HUES48 (cell line): Measurements from ENCODE around the gene AFAP1.

Experiments used
- H3K27ac ChIP-seq: one replicate; pipeline ENCODE4 v1.7.0; 2013; ENCODE audit warnings: low read depth, low read length, inconsistent platforms
- H3K27me3 ChIP-seq: 2 replicates; pipeline ENCODE4 v1.6.1; 2013; ENCODE audit warnings: mild to moderate bottlenecking, low read length; ENCODE audit not compliant: control insufficient read depth, insufficient read depth
- H3K36me3 ChIP-seq: 2 replicates; pipeline ENCODE4 v1.6.1; 2013; ENCODE audit warnings: low read length; ENCODE audit not compliant: control insufficient read depth, insufficient read depth
- H3K4me1 ChIP-seq: 2 replicates; pipeline ENCODE4 v1.6.1; 2013; ENCODE audit warnings: mild to moderate bottlenecking, low read length; ENCODE audit not compliant: control insufficient read depth, insufficient read depth
- H3K4me3 ChIP-seq: 2 replicates; pipeline ENCODE4 v1.5.1; 2013; ENCODE audit warnings: mild to moderate bottlenecking, low read depth, low read length
- H3K9ac ChIP-seq: 2 replicates; pipeline ENCODE4 v1.6.1; 2013; ENCODE audit warnings: mild to moderate bottlenecking, low read depth, low read length, moderate library complexity
- H3K9me3 ChIP-seq: 2 replicates; pipeline ENCODE4 v1.6.1; 2013; ENCODE audit warnings: low read length; ENCODE audit not compliant: control insufficient read depth, insufficient read depth

The AFAP1 gene

DNA sequence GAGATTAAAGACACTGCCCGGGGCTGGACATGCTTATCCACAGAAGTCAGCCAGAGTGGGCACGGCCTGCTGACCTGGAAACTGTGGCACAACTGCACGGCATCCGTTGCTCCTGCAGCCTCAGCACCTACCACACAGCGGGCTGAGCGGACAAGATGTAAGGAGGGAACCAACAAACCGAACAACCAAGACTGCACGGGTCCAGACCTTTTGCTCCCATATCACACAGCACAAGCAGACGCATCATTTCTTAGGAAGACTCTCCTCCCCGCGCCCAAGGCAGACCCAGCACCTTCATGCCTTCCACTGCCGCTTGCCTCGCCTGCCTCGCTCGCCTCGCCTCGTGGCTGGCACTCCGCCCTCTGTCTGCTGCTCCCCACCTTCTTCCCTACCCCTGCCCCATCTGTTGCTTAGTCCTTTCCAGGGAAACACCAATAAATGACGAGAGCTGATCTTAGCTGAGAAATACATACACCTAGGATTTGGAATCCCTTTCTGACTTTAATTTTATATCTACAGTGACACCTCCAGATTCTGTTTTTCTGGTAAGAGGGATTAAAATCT is 79.0 kb downstream of the AFAP1 start:
- Histone ChIP-seq H3K4me1 (peaks cover 32% of the 10 kb centered on the region), H3K9ac (no peak overlapping the region)

DNA sequence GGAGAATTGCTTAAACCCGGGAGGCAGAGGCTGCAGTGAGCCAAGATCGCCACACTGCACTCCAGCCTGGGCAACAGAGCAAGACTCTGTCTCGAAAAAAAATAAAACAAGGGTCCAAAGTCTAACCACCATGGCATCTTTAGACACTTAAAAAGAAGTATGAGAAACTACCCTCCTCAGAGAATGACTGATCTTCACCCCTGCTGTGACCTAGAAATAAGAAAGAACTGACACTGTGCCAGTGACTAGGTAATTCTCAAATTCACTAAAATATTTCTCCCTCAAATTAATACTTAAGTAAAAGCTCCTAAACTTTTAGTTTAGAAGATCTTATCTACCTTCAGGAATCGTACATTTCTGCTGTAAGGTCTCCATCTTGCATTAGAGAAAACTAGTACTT is 80.3 kb downstream of the AFAP1 start:
- no peaks in the 10 kb centered on the region; the same call in 1 of the 2 replicates for H3K9me3 ChIP-seq
- H3K27ac ChIP-seq = no peak overlapping the region
- H3K4me1 ChIP-seq = peaks cover 32% of the 10 kb centered on the region
- no peak overlapping the region for H3K9ac ChIP-seq
- H3K36me3 ChIP-seq = peaks cover 9% of the 10 kb centered on the region
- H3K27me3 ChIP-seq = no peaks in the 10 kb centered on the region
- H3K4me3 ChIP-seq = no peak overlapping the region

More for the DNA sequence above, 79.0 kb downstream of the AFAP1 start:
- H3K27ac ChIP-seq = peak overlapping the region; percentile 89
- no peaks in the 10 kb centered on the region for H3K27me3 ChIP-seq
- H3K36me3 ChIP-seq = no peaks in the 10 kb centered on the region
- H3K9me3 ChIP-seq = no peaks in the 10 kb centered on the region; the same call in 1 of the 2 replicates
- no peak overlapping the region for H3K4me3 ChIP-seq

DNA sequence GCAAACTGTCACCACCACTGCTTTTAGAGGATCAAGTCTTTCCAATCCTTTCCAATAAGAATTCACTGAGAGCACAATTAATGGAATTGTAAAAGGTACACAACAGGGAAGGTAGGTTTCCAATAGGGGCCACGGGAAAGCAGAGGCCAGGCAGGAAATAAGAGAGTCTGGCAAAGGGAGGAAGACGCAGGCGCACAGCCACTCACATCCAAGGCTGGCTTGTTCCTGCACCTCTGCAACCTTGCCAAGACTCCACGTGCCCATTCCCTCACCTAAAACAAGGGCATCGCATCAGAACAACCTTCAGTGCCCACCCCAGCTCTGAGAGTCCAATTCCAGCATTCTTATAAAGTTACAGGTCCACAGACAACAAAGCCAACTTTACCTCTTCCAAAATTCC is 81.2 kb downstream of the AFAP1 start:
- H3K9me3 ChIP-seq = no peaks in the 10 kb centered on the region
- H3K4me3 ChIP-seq = no peak overlapping the region
- no peak overlapping the region for H3K9ac ChIP-seq
- no peak overlapping the region for H3K27ac ChIP-seq
- H3K36me3 ChIP-seq = peaks cover 9% of the 10 kb centered on the region
- peaks cover 32% of the 10 kb centered on the region for H3K4me1 ChIP-seq
- no peaks in the 10 kb centered on the region for H3K27me3 ChIP-seq

DNA sequence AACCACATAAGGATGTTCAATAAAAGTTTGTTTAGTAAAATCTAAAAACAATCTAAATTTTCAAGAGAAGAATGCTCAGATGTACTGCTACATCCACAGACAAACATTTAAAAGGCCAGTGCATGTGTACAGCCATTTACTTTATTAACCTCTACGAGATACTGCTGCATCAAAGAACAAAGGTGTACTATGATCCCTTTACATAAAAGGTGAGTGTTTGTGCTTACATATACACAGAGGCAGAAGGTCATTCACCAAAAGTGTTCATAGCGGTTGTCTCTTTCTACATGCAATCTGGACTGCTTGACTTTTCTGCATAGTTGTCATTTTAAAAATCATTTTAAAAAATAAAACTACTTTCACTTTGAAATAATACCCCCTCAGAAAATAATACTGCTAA is 81.7 kb downstream of the AFAP1 start:
- peaks cover 9% of the 10 kb centered on the region for H3K36me3 ChIP-seq
- no peaks in the 10 kb centered on the region for H3K9me3 ChIP-seq
- no peak overlapping the region for H3K27ac ChIP-seq
- H3K9ac ChIP-seq = no peak overlapping the region
- H3K4me3 ChIP-seq = no peak overlapping the region
- no peaks in the 10 kb centered on the region for H3K27me3 ChIP-seq
- peaks cover 27% of the 10 kb centered on the region for H3K4me1 ChIP-seq

DNA sequence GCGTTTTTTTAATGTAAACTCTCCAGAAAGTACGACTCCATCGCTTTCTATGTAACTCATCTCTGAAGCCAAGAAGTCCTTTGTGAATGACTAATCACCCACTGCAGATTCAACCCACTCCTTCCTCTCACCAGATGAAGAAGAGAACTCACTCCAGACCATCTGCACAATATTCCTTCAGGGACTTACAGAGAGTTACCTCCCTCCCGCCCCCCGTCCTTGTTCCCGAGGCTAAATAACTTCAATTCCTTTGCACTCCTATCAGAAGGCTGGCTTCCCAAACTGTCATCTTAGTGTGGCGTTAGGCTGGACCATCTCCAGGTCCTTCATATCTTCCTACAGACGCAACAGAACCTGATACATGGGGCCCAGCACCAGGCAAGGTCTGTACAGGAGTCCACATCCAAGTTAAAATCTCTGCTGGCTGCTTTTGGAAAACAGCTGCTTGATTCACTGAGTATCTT is 82.4 kb downstream of the AFAP1 start:
- H3K9ac ChIP-seq = no peak overlapping the region
- peaks cover 20% of the 10 kb centered on the region for H3K4me1 ChIP-seq
- H3K9me3 ChIP-seq = no peaks in the 10 kb centered on the region

DNA sequence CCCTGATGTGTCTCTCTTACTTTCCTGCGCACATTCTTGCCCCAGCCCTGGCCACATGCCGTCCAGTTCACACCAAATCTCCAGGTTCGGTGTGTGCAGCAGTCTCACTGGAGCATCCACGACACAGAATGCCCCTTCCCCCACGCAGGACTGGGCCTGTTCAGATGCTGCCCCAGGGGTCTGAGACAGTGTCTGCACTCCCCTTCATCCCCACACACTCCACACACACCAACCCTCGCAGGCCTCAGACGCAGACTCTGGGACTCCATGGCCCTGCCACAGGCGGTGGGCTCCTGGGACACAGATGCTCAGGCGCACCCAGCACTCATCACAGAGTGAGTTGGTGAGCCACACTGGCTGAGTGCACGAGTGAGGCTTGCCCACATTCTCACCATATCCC is 83.9 kb downstream of the AFAP1 start:
- Histone ChIP-seq H3K9ac (no peak overlapping the region), H3K36me3 (peaks cover 9% of the 10 kb centered on the region), H3K4me1 (peaks cover 7% of the 10 kb centered on the region), H3K9me3 (no peaks in the 10 kb centered on the region), H3K27ac (no peak overlapping the region), H3K27me3 (no peaks in the 10 kb centered on the region), H3K4me3 (no peak overlapping the region)

More for the DNA sequence above, 82.4 kb downstream of the AFAP1 start:
- Histone ChIP-seq H3K4me3 (no peak overlapping the region), H3K27me3 (no peaks in the 10 kb centered on the region), H3K27ac (no peak overlapping the region), H3K36me3 (peaks cover 9% of the 10 kb centered on the region)

DNA sequence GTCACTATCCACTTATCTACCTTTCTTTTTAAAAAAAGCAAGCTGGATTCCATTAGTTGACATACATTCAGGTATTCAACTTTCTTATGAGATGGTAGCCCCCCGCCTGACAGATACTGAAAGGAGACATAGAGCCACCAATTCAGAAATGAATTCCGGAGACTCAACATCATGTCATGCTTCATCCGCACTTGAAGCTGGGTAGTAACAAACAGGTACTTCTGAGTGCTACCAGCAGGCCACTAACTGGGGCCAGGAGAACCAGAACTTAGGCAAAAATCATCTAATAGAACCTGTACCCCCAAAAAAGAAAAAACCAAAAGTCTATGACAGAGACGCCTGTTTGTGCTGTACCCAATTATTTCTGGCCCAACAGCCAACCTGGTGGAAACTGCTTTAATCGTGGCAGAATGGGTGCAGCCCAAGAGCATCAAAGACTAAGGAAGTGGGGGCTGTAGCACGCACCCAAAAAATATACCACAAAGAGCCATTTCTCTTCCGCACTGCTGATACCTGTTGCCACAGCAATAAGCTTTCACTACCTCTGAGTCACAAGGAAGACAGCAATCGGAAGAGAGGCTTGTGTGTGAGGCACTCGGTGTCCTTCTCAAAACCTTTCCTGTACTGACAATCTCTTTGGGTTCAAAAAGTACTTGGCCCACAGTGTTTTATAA is 84.8 kb downstream of the AFAP1 start:
- Histone ChIP-seq H3K27ac (no peak overlapping the region), H3K36me3 (peaks cover 9% of the 10 kb centered on the region)

DNA sequence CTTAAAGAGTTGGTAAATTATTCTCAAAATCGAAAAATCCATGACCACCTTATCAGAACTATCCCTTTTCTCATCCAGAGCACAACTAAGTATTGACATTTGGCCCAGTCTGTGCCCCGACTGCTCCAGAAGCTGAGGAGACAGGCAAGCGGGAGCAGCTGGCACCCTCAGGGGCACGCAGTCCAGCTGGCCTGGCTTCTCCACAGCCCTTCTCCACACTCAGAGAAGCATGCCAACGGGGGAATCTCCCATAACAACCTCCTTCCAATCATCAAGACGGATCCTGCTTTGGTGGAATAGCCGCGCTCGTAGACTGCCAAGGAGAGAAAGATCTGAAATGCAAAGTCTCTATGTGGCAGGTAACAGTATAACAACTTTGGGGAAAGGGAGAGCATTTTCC is 85.4 kb downstream of the AFAP1 start:
- 0 out of 2 replicates have a peak, but pooled peaks cover 4% of the 10 kb centered on the region for H3K4me1 ChIP-seq
- no peaks in the 10 kb centered on the region for H3K27me3 ChIP-seq
- no peak overlapping the region for H3K9ac ChIP-seq
- H3K9me3 ChIP-seq = no peaks in the 10 kb centered on the region
- H3K27ac ChIP-seq = no peak overlapping the region
- H3K4me3 ChIP-seq = no peak overlapping the region
- peaks cover 9% of the 10 kb centered on the region for H3K36me3 ChIP-seq

More for the DNA sequence above, 84.8 kb downstream of the AFAP1 start:
- Histone ChIP-seq H3K27me3 (no peaks in the 10 kb centered on the region), H3K9me3 (no peaks in the 10 kb centered on the region), H3K4me3 (no peak overlapping the region), H3K4me1 (0 out of 2 replicates have a peak, but pooled peaks cover 4% of the 10 kb centered on the region), H3K9ac (no peak overlapping the region)

DNA sequence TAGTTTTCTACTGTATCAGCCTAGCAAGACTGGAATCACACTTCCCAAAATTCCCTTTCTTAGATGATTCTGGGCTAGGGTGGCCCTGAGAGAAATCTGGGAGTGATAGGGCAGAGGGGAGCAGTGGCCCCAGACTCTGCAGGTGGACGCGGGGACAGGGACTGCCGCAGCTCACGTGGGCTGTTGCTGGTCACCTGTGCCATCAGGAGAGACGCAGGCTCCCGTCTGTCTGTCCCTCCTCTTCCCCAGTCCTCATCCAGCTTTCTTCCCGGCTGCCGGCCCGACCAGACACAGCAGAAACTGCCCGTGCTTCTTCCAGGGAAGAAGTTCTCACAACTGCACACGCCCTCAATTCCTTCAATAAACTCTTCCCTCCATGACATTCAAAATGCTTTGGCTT is 86.4 kb downstream of the AFAP1 start:
- Histone ChIP-seq H3K4me1 (no peaks in the 10 kb centered on the region), H3K27me3 (no peaks in the 10 kb centered on the region), H3K36me3 (peaks cover 9% of the 10 kb centered on the region), H3K9ac (no peak overlapping the region), H3K27ac (no peak overlapping the region), H3K9me3 (no peaks in the 10 kb centered on the region), H3K4me3 (no peak overlapping the region)

DNA sequence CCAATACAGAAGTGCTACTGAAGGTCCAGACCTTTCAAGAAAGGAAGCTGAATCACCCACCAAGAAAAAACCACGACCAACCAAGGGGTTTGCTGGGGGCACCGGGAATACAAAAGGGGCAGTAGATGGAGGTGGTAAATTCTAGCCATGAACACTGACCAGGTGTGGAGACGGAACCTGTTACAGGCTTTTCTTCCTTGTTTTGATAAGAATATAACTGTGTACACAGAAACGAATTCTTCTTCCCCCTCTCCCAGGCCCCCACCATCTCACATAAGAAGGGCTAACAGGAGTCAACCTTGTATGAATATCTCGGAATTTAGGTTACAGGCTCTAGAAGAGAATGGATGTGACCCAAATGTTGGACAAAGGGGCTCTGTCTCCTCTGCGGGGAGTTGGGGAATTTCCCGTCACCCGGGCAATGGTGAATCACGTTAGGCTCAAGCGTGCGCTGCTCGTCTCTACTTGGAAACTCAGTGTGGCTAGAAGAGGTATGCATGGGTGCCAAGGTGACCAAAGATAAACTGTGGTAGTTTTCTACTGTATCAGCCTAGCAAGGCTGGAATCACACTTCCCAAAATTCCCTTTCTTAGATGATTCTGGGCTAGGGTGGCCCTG is 87.0 kb downstream of the AFAP1 start:
- Histone ChIP-seq H3K36me3 (peaks cover 9% of the 10 kb centered on the region), H3K27ac (no peak overlapping the region), H3K27me3 (no peaks in the 10 kb centered on the region), H3K9ac (no peak overlapping the region), H3K9me3 (no peaks in the 10 kb centered on the region), H3K4me3 (no peak overlapping the region), H3K4me1 (no peaks in the 10 kb centered on the region)

DNA sequence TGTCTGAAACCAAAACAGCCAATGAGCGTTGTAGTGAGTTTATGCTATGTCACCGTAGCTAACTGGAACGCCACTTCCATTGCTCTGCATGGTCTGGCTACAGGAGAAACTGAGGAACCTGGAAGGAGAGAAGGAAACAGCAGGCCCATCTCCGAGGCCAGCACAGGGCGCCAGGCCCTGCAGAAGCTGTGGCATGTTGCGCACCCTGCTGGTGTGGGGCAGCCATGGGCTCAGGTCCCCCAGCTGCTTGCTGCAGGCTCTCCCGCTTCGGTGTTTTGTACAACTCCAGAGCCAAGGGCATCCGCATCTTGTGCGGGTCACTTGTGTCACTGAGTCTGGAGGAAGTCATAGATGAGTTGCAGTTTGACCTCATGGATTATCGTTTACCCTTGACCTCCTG is 89.2 kb downstream of the AFAP1 start:
- no peaks in the 10 kb centered on the region for H3K27me3 ChIP-seq
- H3K27ac ChIP-seq = no peak overlapping the region
- H3K9ac ChIP-seq = no peak overlapping the region
- 0 out of 2 replicates have a peak, but pooled peaks cover 5% of the 10 kb centered on the region for H3K4me1 ChIP-seq
- no peaks in the 10 kb centered on the region for H3K9me3 ChIP-seq
- H3K4me3 ChIP-seq = no peak overlapping the region
- H3K36me3 ChIP-seq = peaks cover 9% of the 10 kb centered on the region
